ENCODE results near the gene LY6G5B.

Gene LY6G5B

DNA sequence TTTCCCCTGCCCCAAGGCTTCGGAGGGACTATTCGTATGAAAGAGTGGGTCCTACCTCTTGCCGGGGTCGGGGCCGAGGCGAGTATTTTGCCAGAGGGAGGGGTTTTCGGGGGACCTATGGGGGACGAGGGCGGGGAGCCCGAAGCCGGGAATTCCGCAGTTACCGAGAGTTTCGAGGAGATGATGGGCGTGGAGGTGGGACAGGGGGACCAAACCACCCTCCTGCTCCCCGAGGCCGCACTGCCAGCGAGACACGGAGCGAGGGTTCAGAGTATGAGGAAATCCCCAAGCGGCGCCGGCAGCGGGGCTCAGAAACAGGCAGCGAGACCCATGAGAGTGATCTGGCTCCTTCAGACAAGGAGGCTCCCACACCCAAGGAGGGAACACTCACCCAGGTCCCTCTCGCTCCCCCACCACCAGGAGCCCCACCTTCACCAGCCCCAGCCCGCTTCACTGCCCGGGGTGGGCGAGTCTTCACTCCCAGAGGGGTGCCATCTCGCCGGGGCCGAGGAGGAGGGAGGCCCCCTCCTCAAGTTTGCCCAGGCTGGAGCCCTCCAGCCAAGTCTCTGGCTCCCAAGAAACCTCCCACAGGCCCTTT, 38.0 kb upstream of the LY6G5B start:
- no peaks in the 10 kb centered on the region for H3K27me3 ChIP-seq (ENCODE audit: control insufficient read depth in 1 of 2, insufficient read depth in 2 of 2, low read length in 2 of 2)
- no peak overlapping the region for H3K27ac ChIP-seq (ENCODE audit: low read depth, low read length)
- H3K9ac ChIP-seq (ENCODE audit: low read length), result no peak overlapping the region
- no peaks in the 10 kb centered on the region for H3K4me1 ChIP-seq (ENCODE audit: insufficient read depth, low read length)
- no peaks in the 10 kb centered on the region for H3K9me3 ChIP-seq (ENCODE audit: low read length)
- H3K4me3 ChIP-seq (ENCODE audit: low read depth in 1 of 2, low read length in 2 of 2), result no peak overlapping the region
- peaks cover 96% of the 10 kb centered on the region for H3K36me3 ChIP-seq (ENCODE audit: insufficient read depth, low read length)

DNA sequence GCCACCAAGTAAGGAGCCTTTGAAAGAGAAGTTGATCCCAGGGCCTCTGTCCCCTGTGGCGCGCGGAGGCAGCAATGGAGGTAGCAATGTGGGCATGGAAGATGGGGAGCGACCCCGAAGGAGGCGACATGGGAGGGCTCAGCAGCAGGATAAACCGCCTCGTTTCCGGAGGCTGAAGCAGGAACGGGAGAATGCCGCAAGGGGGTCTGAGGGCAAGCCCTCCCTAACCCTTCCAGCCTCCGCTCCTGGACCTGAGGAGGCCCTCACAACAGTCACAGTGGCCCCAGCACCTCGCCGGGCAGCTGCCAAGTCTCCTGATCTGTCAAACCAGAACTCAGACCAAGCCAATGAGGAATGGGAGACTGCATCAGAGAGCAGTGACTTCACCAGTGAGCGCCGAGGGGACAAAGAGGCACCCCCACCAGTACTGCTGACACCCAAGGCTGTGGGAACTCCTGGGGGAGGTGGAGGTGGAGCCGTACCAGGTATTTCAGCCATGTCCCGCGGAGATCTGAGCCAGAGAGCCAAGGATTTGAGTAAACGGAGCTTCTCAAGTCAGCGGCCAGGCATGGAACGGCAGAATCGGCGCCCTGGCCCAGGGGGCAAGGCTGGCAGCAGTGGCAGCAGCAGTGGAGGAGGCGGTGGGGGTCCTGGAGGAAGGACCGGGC, 37.4 kb upstream of the LY6G5B start:
- peaks cover 96% of the 10 kb centered on the region for H3K36me3 ChIP-seq (ENCODE audit: insufficient read depth, low read length)

GRCh38 chr6:31633447-31633846, 36.3 kb upstream of the LY6G5B start:
- H3K27ac ChIP-seq (ENCODE audit: low read depth, low read length), result no peak overlapping the region
- peaks cover 93% of the 10 kb centered on the region for H3K36me3 ChIP-seq (ENCODE audit: insufficient read depth, low read length)
- no peak overlapping the region for H3K9ac ChIP-seq (ENCODE audit: low read length)

More for the DNA sequence above, 37.4 kb upstream of the LY6G5B start:
- H3K4me1 ChIP-seq (ENCODE audit: insufficient read depth, low read length), result no peaks in the 10 kb centered on the region
- no peak overlapping the region for H3K27ac ChIP-seq (ENCODE audit: low read depth, low read length)
- H3K9ac ChIP-seq (ENCODE audit: low read length), result no peak overlapping the region
- H3K4me3 ChIP-seq (ENCODE audit: low read depth in 1 of 2, low read length in 2 of 2), result no peak overlapping the region
- no peaks in the 10 kb centered on the region for H3K27me3 ChIP-seq (ENCODE audit: control insufficient read depth in 1 of 2, insufficient read depth in 2 of 2, low read length in 2 of 2)
- H3K9me3 ChIP-seq (ENCODE audit: low read length), result no peaks in the 10 kb centered on the region

DNA sequence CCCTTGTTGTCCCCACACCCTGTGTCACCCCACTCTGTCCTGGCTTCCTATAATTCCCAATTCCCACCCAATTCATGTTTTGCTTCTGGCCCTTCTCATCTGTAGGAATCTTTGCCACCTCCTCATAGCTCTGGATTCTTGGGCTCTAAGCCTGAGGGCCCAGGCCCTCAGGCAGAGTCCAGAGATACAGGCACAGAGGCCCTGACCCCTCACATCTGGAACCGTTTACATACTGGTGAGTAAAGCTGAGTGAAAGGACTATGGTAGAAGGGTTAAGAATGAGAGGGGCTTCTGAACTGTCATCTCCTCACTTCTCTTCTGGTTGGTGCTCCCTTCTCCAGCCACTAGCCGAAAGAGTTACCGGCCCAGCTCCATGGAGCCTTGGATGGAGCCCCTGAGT, 35.6 kb upstream of the LY6G5B start:
- Histone ChIP-seq H3K9ac (ENCODE audit: low read length) (no peak overlapping the region), H3K36me3 (ENCODE audit: insufficient read depth, low read length) (peaks cover 92% of the 10 kb centered on the region), H3K27ac (ENCODE audit: low read depth, low read length) (no peak overlapping the region), H3K9me3 (ENCODE audit: low read length) (no peaks in the 10 kb centered on the region), H3K27me3 (ENCODE audit: control insufficient read depth in 1 of 2, insufficient read depth in 2 of 2, low read length in 2 of 2) (no peaks in the 10 kb centered on the region), H3K4me1 (ENCODE audit: insufficient read depth, low read length) (no peaks in the 10 kb centered on the region), H3K4me3 (ENCODE audit: low read depth in 1 of 2, low read length in 2 of 2) (no peak overlapping the region)

More at GRCh38 chr6:31633447-31633846, 36.3 kb upstream of the LY6G5B start:
- H3K4me1 ChIP-seq (ENCODE audit: insufficient read depth, low read length), result no peaks in the 10 kb centered on the region
- H3K27me3 ChIP-seq (ENCODE audit: control insufficient read depth in 1 of 2, insufficient read depth in 2 of 2, low read length in 2 of 2), result no peaks in the 10 kb centered on the region
- no peaks in the 10 kb centered on the region for H3K9me3 ChIP-seq (ENCODE audit: low read length)
- no peak overlapping the region for H3K4me3 ChIP-seq (ENCODE audit: low read depth in 1 of 2, low read length in 2 of 2)

GRCh38 chr6:31634969-31635575, 34.7 kb upstream of the LY6G5B start:
- Histone ChIP-seq H3K9ac (ENCODE audit: low read length) (no peak overlapping the region), H3K27me3 (ENCODE audit: control insufficient read depth in 1 of 2, insufficient read depth in 2 of 2, low read length in 2 of 2) (no peaks in the 10 kb centered on the region), H3K9me3 (ENCODE audit: low read length) (no peaks in the 10 kb centered on the region), H3K4me3 (ENCODE audit: low read depth in 1 of 2, low read length in 2 of 2) (no peak overlapping the region), H3K27ac (ENCODE audit: low read depth, low read length) (no peak overlapping the region), H3K4me1 (ENCODE audit: insufficient read depth, low read length) (no peaks in the 10 kb centered on the region), H3K36me3 (ENCODE audit: insufficient read depth, low read length) (peaks cover 90% of the 10 kb centered on the region)

DNA sequence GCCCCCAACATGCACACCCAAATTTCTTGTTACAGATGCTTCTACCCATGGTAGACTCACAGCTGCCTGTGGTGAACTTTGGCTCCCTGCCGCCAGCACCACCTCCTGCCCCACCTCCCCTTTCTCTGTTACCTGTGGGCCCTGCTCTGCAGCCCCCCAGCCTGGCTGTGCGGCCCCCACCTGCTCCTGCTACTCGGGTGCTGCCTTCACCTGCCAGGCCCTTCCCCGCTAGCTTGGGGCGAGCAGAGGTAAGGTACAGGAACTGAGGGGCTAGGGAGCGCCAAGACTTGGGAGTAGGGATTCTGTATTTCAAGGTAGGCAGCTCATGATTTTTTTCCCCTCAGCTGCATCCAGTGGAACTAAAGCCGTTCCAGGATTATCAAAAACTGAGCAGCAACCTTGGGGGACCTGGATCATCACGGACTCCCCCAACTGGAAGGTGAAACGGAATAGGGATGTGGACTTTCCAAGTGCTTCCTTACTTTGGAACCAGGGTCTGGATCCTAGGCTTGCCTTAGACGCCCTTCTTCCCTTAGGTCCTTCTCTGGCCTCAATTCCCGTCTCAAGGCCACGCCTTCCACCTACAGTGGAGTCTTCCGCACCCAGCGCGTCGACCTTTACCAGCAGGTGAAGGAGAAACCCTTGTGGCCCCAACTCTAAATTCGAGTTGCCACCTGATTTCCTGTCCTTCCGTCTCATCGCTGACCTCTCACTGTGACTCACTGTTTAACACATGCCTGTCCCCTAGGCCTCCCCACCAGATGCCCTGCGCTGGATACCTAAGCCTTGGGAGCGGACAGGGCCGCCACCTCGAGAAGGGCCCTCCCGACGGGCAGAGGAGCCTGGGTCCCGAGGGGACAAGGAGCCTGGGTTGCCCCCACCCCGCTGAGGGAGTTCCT, 32.8 kb upstream of the LY6G5B start:
- Histone ChIP-seq H3K36me3 (ENCODE audit: insufficient read depth, low read length) (peaks cover 91% of the 10 kb centered on the region), H3K27ac (ENCODE audit: low read depth, low read length) (no peak overlapping the region), H3K27me3 (ENCODE audit: control insufficient read depth in 1 of 2, insufficient read depth in 2 of 2, low read length in 2 of 2) (no peaks in the 10 kb centered on the region), H3K9ac (ENCODE audit: low read length) (no peak overlapping the region), H3K4me1 (ENCODE audit: insufficient read depth, low read length) (no peaks in the 10 kb centered on the region), H3K9me3 (ENCODE audit: low read length) (no peaks in the 10 kb centered on the region), H3K4me3 (ENCODE audit: low read depth in 1 of 2, low read length in 2 of 2) (no peak overlapping the region)

DNA sequence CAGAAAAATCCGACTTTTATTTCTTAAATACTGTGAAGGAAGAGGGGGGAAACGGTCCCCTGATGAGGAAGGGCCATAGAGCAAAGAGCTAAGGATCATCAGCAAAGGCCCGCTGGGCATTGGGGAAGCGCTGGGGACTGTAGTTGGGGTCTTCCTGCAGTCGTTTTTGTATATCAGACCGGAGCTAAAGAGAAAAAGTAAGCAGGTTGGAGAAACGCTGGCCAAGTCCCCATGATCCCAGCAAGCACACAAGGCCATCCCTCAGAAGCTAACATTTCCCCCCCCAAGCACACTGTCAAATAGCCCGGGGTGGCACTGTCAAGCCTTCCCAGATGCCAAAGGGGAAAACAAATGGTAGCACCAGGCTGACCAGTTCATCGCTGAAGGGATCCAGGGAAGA, 30.7 kb upstream of the LY6G5B start:
- Histone ChIP-seq H3K36me3 (ENCODE audit: insufficient read depth, low read length) (peaks cover 88% of the 10 kb centered on the region), H3K9me3 (ENCODE audit: low read length) (no peaks in the 10 kb centered on the region), H3K4me1 (ENCODE audit: insufficient read depth, low read length) (no peaks in the 10 kb centered on the region), H3K9ac (ENCODE audit: low read length) (no peak overlapping the region), H3K27ac (ENCODE audit: low read depth, low read length) (no peak overlapping the region), H3K4me3 (ENCODE audit: low read depth in 1 of 2, low read length in 2 of 2) (no peak overlapping the region), H3K27me3 (ENCODE audit: control insufficient read depth in 1 of 2, insufficient read depth in 2 of 2, low read length in 2 of 2) (no peaks in the 10 kb centered on the region)

GRCh38 chr6:31639449-31639861, 30.3 kb upstream of the LY6G5B start:
- Histone ChIP-seq H3K36me3 (ENCODE audit: insufficient read depth, low read length) (peaks cover 88% of the 10 kb centered on the region), H3K27ac (ENCODE audit: low read depth, low read length) (no peak overlapping the region), H3K27me3 (ENCODE audit: control insufficient read depth in 1 of 2, insufficient read depth in 2 of 2, low read length in 2 of 2) (no peaks in the 10 kb centered on the region), H3K9me3 (ENCODE audit: low read length) (no peaks in the 10 kb centered on the region), H3K4me1 (ENCODE audit: insufficient read depth, low read length) (no peaks in the 10 kb centered on the region), H3K4me3 (ENCODE audit: low read depth in 1 of 2, low read length in 2 of 2) (no peak overlapping the region), H3K9ac (ENCODE audit: low read length) (no peak overlapping the region)

- Histone ChIP-seq H3K27ac (ENCODE audit: low read depth, low read length) (no peak overlapping the region), H3K4me1 (ENCODE audit: insufficient read depth, low read length) (no peaks in the 10 kb centered on the region), H3K9ac (ENCODE audit: low read length) (no peak overlapping the region), H3K36me3 (ENCODE audit: insufficient read depth, low read length) (peaks cover 88% of the 10 kb centered on the region), H3K4me3 (ENCODE audit: low read depth in 1 of 2, low read length in 2 of 2) (no peak overlapping the region), H3K27me3 (ENCODE audit: control insufficient read depth in 1 of 2, insufficient read depth in 2 of 2, low read length in 2 of 2) (no peaks in the 10 kb centered on the region), H3K9me3 (ENCODE audit: low read length) (no peaks in the 10 kb centered on the region)
Measured at GRCh38 chr6:31640612-31641011, 29.2 kb upstream of the LY6G5B start.

DNA sequence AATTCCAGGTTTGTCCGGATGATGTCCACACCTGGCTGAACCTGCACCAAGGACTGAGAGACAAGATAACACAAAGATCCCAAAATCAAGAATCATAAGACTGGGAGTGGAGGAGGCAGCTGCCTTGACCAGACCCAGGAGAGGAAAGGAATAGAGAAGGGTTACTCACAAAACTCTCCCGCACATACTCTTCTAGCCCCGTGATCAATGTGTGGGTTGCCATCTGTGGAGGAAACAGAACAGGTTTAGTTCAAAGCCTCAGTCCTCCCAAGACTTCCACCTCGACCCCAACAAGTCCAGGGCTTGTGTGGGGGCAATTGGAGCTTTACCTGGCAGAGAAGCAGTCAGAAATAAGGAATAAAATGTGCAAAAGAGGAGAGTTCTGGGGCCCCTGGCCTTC, 28.4 kb upstream of the LY6G5B start:
- H3K9me3 ChIP-seq (ENCODE audit: low read length), result no peaks in the 10 kb centered on the region
- no peaks in the 10 kb centered on the region for H3K4me1 ChIP-seq (ENCODE audit: insufficient read depth, low read length)
- peaks cover 88% of the 10 kb centered on the region for H3K36me3 ChIP-seq (ENCODE audit: insufficient read depth, low read length)

More for the DNA sequence above, 28.4 kb upstream of the LY6G5B start:
- no peaks in the 10 kb centered on the region for H3K27me3 ChIP-seq (ENCODE audit: control insufficient read depth in 1 of 2, insufficient read depth in 2 of 2, low read length in 2 of 2)
- no peak overlapping the region for H3K9ac ChIP-seq (ENCODE audit: low read length)
- no peak overlapping the region for H3K27ac ChIP-seq (ENCODE audit: low read depth, low read length)
- no peak overlapping the region for H3K4me3 ChIP-seq (ENCODE audit: low read depth in 1 of 2, low read length in 2 of 2)
